ENCODE results near the gene CEMIP2. TPM values are rescaled to one million over a fixed set of nuclear protein-coding genes. Genes with fewer than 3 reads are reported as not detected.

Gene CEMIP2
- total and polyA plus RNA-seq, 2 of the 13 experiments (the other 11 are each of a cell fraction or from before 2014, with no cell fraction given), result 94.3 to 128 TPM

DNA sequence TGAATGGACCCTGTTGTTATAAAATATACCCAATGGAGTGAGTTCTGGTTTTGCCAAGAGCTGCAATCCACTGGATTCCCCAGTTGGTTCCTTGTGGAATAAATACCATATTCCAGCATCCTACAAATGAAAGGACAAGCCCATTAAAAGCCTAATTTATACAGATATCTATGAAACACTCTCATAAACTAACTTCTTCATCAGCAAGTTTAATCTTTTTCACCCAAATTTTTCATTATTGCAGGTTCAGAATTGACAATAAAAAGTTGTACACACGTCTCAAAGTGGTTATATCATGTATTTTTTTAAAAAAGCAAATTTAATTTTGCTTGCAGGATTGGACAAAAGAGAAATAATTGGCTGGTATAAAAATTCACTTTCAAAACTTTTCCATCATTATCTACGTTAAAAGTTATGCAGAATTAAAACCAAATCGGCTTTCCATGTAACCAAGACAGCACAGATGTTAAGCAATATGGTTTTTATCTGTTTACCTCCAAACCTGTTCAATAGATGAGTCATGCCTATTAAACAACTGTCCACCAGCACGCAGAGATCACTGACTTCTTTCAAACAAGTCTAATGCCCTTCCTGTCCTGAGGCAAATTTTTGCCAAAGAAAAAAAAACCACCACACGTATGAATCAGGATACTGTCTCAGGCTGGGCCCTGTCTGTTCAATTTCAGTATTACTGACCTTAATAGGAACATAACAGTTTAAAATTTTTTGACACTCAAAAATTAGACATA, 42.5 kb downstream of the CEMIP2 start:
- H3K79me2 ChIP-seq (ENCODE audit: insufficient read depth, low read length), result peaks cover 7% of the 10 kb centered on the region
- H4K20me1 ChIP-seq (ENCODE audit: insufficient read depth, low read length), result no peaks in the 10 kb centered on the region
- no peak overlapping the region for H3K4me3 ChIP-seq (replicated peaks in 1 of 3; ENCODE audit: insufficient read depth in 1 of 3, low read depth in 2 of 3, low read length in 3 of 3)
- intact Hi-C loops (cut with micrococcal nuclease; ENCODE audit: unreplicated experiment), result loop anchor here (1.0 to 2.0 kb wide), 2 partner anchors 17 to 44 kb away; no protein-coding TSS in a partner anchor
- no TSS peak for BruUV-seq (replicated peaks)
- ATAC-seq, result peak; percentile 98
- no peaks in the 10 kb centered on the region for H3K27me3 ChIP-seq (ENCODE audit: control insufficient read depth in 1 of 2, insufficient read depth in 2 of 2, low read length in 2 of 2)
- peaks cover 48% of the 10 kb centered on the region for H3K4me1 ChIP-seq (ENCODE audit: insufficient read depth, low read length)
- FAIRE-seq, result peak; percentile 53
- no peak overlapping the region for H2AFZ ChIP-seq (ENCODE audit: low read length)
- H3K9me3 ChIP-seq (ENCODE audit: low read length), result no peaks in the 10 kb centered on the region
- peak; percentile 95 for DNase-seq (ENCODE audit: low spot score)
- CTCF ChIA-PET (ENCODE audit: low intra/inter-chr PET ratio, low total read pairs), result interaction anchor here (1.0 kb wide), 1 partner anchor 43 kb away, joined by 3 read pairs; the partner anchor contains the start of gene CEMIP2
- in situ Hi-C loops (cut with HindIII; ENCODE audit: extremely low pct_ligation_motif_present, low pct_unique_long_range_greater_than_20kb), result loop anchor here (5.0 kb wide), 1 partner anchor 42 kb away; the partner anchor contains the start of gene CEMIP2
- H3K27ac ChIP-seq (ENCODE audit: extremely low read length, insufficient read depth, low read length), result peak overlapping the region; percentile 62
- 24% methylated on average over 5 of the region's 5 CpGs for WGBS (ENCODE audit: low lambda C conversion rate)
- H3K9ac ChIP-seq (ENCODE audit: insufficient read depth, low read depth, low read length), result no peak overlapping the region
- H3K36me3 ChIP-seq (replicated peaks in 1 of 2; ENCODE audit: control insufficient read depth in 1 of 2, insufficient read depth in 2 of 2, low read length in 2 of 2), result peaks cover 21 to 67% of the 10 kb centered on the region in 2 experiments
- POLR2A ChIA-PET, result interaction anchor here (1.3 to 1.5 kb wide), 2 partner anchors 41 to 44 kb away, joined by 4 read pairs; no protein-coding TSS in a partner anchor
- 0 out of 2 replicates have a peak overlapping the region, but pooled peaks have one; percentile 20 for H3K4me2 ChIP-seq (ENCODE audit: low read depth, low read length)
- TF ChIP-seq ZNF674 (CRISPR knock-in tag; IDR thresholded peaks at IDR 0.05; ENCODE audit: low read depth) (no peak), MTF2 (CRISPR knock-in tag; IDR thresholded peaks at IDR 0.05; ENCODE audit: borderline replicate concordance) (no peak), ZNF737 (CRISPR knock-in tag; IDR thresholded peaks at IDR 0.05; ENCODE audit: borderline replicate concordance) (no peak), SMAD9 (CRISPR knock-in tag; IDR thresholded peaks at IDR 0.05) (no peak), ZNF530 (CRISPR knock-in tag; IDR thresholded peaks at IDR 0.05; ENCODE audit: low read depth) (no peak), PRMT3 (CRISPR knock-in tag; IDR thresholded peaks at IDR 0.05; ENCODE audit: borderline replicate concordance, low read depth) (no peak), ZNF678 (CRISPR knock-in tag; IDR thresholded peaks at IDR 0.05) (no peak), ZNF543 (CRISPR knock-in tag; IDR thresholded peaks at IDR 0.05) (no peak), ZSCAN20 (CRISPR knock-in tag; IDR thresholded peaks at IDR 0.05; ENCODE audit: borderline replicate concordance) (no peak), THAP9 (CRISPR knock-in tag; IDR thresholded peaks at IDR 0.05; ENCODE audit: borderline replicate concordance) (no peak), ZNF224 (CRISPR knock-in tag; IDR thresholded peaks at IDR 0.05) (no peak), ZNF260 (CRISPR knock-in tag; IDR thresholded peaks at IDR 0.05; ENCODE audit: borderline replicate concordance, low read depth) (no peak), PPARG (CRISPR knock-in tag; conservative IDR thresholded peaks at IDR 0.05) (peak; percentile 75), DMAP1 (CRISPR knock-in tag; IDR thresholded peaks at IDR 0.05) (no peak), ZFP62 (CRISPR knock-in tag; IDR thresholded peaks at IDR 0.05) (no peak), SETDB1 (CRISPR knock-in tag; IDR thresholded peaks at IDR 0.05; ENCODE audit: borderline replicate concordance) (no peak), PRDM15 (CRISPR knock-in tag; IDR thresholded peaks at IDR 0.05) (no peak), TP53 (CRISPR knock-in tag; conservative IDR thresholded peaks at IDR 0.05) (no peak)
